ENCODE measurements around the gene PDSS2. TPM values are rescaled to one million over a fixed set of nuclear protein-coding genes. Genes with fewer than 3 reads are reported as not detected.

The PDSS2 gene
- total RNA-seq, 1 experiment from 2014 or later: 12.1 TPM

- Histone ChIP-seq H3K79me2 (ENCODE audit: insufficient read depth, low read length) (no peaks in the 10 kb centered on the region), H2BK15ac (ENCODE audit: low read depth, low read length) (no peak overlapping the region), H3K4me1 (ENCODE audit: insufficient read depth, low read length) (no peaks in the 10 kb centered on the region), H3K9ac (ENCODE audit: extremely low read depth, insufficient read length, low read length) (no peak overlapping the region), H3K23ac (ENCODE audit: insufficient read length, low read depth, low read length) (no peak overlapping the region), H3K18ac (ENCODE audit: insufficient read length, low read depth, low read length) (no peak overlapping the region), H4K91ac (ENCODE audit: insufficient read length, low read depth, low read length) (no peak overlapping the region), H3K27ac (ENCODE audit: insufficient read length, low read depth, low read length) (no peak overlapping the region), H3K9me3 (ENCODE audit: control insufficient read depth, low read depth, low read length) (no peaks in the 10 kb centered on the region), H4K5ac (ENCODE audit: insufficient read length, low read depth, low read length) (no peak overlapping the region), H2BK120ac (ENCODE audit: low read depth, low read length, poor library complexity, severe bottlenecking) (no peak overlapping the region), H3K14ac (ENCODE audit: insufficient read depth, low read length) (no peak overlapping the region), H3K4me2 (ENCODE audit: insufficient read depth, insufficient read length, low read length) (no peak overlapping the region), H4K20me1 (ENCODE audit: control insufficient read depth, insufficient read depth, insufficient read length) (no peaks in the 10 kb centered on the region), H3K27me3 (ENCODE audit: insufficient read depth, low read length) (no peaks in the 10 kb centered on the region), H2BK5ac (ENCODE audit: insufficient read length, low read length) (no peak overlapping the region), H3T11ph (ENCODE audit: low read length) (no peak overlapping the region), H3K56ac (ENCODE audit: insufficient read length, low read depth, low read length) (no peak overlapping the region), H3K4ac (ENCODE audit: low read depth, low read length) (no peak overlapping the region), H3K23me2 (ENCODE audit: insufficient read length, low read depth, low read length, poor library complexity, severe bottlenecking) (no peaks in the 10 kb centered on the region), H4K8ac (replicated peaks; ENCODE audit: insufficient read length, low read depth, low read length) (no peak overlapping the region), H2BK12ac (ENCODE audit: insufficient read length, low read depth, low read length) (no peak overlapping the region), H2BK20ac (ENCODE audit: low read depth, low read length, poor library complexity, severe bottlenecking) (no peak overlapping the region), H3K79me1 (ENCODE audit: insufficient read depth, low read depth, low read length, poor library complexity, severe bottlenecking) (no peaks in the 10 kb centered on the region), H2AK5ac (ENCODE audit: insufficient read length, low read length) (no peak overlapping the region), H2AFZ (ENCODE audit: low read length) (no peak overlapping the region)
- H3K27ac Mint-ChIP-seq: peak overlapping the region in 1 of 3 experiments; percentile 25; a peak in 2 of 7 replicates
- H3K4me3 Mint-ChIP-seq: no peak overlapping the region
- H3K36me3 Mint-ChIP-seq (ENCODE audit: insufficient read depth in 1 of 3, low read depth in 3 of 3): no peaks in the 10 kb centered on the region
- no peaks in the 10 kb centered on the region for H3K9me3 Mint-ChIP-seq
- TF ChIP-seq CTCF (conservative IDR thresholded peaks at IDR 0.05): no peak
- no peak for DNase-seq
- peaks cover 21 to 25% of the 10 kb centered on the region in 2 experiments for H3K4me1 Mint-ChIP-seq
- no peaks in the 10 kb centered on the region; the same call in 1 of the 2 replicates for H3K27me3 Mint-ChIP-seq (ENCODE audit: low read depth)
Observed at GRCh38 chr6:107217248-107217647, 242.1 kb downstream of the PDSS2 start.
